ENCODE results near the gene CDH20.
"Not testable (repeated sequence)": the region's sequence is repeated elsewhere in the genome, so short reads cannot be mapped to it uniquely, and the experiment has no call there.

Gene CDH20

DNA sequence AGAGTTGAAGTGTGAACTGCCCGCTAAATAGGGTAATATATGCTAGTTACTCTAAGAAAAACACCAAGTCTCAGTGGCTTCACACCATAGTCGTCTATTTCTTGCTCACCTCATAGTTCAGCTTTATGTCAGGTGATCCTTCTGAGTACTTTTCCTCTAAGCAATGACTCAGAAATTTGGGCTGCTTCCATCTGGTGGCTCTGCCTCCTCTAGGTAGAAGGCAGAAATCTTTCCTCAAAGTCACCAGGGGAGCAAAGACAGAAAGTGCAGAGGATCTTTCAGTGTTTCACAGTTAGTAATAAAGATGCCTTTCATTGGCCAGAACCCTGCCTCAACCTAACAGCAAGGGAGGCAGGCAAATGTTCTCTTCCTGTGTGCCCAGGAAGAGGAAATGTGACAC lies 17.3 kb downstream of the CDH20 start:
- DNase-seq, result no peak

DNA sequence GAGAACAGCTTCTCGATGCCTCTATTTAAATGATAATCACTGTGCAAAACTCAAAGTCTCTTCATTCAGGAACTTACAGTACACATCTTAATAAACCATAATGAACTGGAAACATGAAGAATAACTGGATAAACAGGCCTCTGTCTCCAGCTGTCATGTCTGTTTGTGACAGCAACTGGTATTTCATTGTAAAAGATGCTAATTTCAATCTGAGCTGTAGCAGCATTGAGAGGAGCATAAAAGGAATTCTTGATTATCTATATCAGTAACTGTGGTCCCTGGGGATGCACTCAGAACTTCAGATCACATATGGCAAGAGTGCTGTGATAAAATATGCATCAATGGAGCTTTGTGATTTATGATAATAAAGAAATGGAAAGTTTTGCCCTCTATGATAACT lies 18.8 kb downstream of the CDH20 start:
- DNase-seq, result no peak

DNA sequence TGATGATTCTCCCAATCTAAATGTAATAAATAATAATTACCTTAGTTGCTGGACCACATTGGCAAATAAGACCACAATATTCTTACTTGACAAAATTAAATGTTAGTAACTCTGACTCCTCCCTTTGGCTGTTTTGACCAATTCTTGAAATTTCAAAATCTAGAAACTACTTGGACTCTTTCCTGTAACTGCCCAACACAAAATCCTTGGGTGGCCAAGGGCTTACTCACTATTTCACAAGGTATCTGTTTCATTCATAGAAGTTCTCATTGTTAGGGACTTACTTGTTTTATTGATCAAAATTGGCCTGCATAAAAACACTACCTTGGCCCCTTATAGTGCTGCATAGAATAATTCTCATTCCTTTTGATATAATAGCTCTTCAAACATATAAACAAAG lies 19.4 kb downstream of the CDH20 start:
- no peak for DNase-seq

DNA sequence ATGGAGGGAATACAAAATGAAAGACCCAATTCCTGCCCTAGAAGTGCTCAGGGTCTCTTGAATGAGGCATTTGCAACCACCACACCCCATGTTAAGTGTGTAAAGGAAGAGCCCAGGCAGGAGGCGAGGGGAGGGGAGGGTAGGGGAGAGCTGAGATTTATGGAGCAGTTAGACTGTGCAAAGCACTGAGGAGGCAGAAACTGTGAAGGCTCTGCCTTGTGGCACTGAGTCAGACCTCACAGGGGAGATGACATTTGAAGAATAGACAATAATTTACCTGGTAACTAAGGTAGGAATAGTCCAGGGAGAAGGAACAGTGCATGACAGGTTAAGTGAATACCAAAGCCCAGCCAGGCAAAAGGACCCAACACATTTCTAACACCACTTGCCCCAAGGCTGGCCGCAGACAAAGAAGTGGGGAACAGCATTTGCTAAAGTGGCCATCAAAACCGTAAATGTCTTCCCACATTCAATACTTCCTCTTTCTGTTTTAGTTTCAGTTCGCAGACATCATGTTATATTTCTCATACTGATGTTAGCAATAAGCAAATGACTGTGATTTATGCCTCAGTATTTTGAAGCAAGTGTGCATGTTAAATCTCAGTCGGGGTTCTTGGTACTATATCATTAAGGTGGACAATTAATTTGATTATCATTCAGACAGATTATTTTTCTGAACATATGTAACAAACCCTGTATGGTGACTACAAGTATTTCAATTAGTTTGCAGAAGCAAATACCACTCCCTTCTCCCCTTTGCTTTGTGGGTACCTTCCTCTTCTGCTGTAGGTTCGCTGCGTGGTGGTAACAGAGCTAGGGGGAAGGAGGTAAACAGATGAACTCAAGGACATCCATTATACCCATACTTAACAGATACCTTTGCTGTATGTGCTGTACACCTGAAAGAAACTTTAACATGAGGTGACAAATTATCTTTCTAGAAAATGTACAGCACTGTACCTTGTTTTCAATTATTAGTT lies 27.5 kb downstream of the CDH20 start:
- no peak for DNase-seq

DNA sequence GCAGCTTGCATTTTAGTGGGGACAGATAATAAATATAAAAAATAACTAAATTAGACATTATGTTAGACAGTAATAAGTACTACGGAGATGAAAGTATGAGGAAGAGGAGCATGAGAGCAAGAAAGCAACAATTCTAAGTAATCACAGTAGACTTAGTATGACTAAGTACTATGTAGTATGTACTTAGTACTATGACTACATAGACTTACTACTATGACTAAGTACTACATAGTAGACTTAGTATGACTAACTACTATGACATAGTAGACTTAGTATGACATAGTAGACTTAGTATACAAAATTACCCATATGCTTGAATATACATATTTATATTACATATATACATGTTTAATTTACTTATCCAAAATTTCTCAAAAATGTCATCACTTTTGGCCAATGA lies 29.3 kb downstream of the CDH20 start:
- no peak for DNase-seq

DNA sequence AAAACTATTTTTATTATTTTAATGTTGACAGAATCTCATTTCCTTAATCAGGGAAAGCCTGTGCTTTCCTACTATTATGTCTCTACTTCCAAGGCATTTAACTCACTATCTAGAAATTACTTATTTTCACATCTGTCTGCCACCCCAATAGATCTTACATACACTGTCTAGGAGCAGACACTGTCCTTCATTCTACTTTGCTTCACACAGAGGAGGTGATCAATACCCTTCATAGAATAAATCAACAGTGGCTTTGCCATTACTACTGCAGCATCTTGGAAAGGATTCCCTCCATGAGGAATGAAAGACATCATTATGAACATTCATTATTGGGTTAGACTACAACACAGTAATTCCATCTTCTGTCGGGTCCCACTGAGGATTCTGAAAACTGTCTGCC lies 31.7 kb downstream of the CDH20 start:
- DNase-seq, result no peak

DNA sequence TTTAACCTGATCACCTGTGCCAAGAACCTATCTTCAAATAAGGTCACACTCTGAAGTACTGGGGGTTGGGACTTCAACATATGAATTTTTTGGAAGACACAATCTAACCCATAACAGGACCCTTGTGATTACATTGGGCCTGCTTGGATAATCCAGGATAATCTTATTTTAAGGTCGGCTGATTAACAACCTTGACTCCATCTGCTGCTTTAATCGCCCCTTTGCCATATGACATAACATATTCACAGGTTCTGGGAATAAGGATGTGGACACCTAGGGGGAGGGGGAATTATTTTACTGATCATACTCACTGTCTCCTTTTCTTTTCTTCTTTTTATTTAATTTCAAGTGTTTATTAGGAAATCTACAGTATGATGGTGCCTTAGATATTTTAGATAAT lies 34.8 kb downstream of the CDH20 start:
- no peak for DNase-seq

DNA sequence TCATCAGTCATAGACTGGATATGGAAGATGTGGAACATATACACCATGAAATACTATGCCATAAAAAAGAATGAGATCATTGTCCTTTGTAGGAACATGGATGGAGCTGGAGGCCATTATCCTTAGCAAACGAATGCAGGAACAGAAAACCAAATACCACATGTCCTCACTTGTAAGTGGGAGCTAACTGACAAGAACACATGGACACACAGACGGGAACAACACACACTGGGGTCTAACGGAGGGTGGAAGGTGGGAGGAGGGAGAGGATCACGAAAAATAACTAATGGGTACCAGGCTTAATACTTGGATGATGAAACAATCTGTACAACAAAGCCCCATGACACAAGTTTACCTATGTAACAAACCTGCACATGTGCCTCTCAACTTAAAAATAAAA lies 36.4 kb downstream of the CDH20 start:
- not testable (repeated sequence) for DNase-seq

DNA sequence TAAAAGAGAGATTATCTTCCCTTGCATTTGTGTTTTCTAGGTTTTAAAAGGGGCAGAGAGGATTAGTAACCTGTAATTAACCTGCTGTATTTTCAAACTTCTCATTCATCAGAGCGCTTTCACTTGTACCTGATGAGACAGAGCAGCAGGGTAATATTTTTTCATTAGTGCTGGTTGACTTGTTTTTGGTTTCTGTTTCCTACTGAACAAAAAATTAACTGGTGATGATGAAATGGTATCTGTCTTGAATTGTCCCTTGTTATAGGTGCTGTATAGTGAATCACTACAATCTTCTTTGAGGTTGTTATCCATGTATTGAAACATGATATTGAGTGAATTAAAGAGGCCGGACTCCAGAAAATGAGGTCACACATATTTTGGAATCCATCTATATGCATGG lies 37.9 kb downstream of the CDH20 start:
- no peak for DNase-seq

DNA sequence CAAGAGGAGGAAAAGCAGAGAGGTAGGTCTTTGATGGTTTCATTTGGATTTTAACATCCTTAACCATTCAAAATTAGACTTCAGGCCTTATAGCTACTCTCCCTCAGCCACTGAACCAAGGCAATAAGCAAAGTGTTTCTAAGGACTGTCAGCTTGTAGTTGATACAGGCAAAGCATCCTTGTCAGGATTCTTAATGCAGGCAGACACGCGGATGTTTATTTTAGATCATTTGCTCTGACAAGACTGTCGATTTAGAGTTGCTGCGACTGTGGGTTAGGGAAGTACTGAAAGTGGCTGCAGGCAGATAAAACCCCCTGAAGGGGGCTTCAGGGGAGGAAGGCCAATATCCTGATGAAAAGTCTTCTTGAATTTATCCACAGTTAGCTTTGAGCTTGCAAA lies 46.6 kb downstream of the CDH20 start:
- DNase-seq, result no peak

DNA sequence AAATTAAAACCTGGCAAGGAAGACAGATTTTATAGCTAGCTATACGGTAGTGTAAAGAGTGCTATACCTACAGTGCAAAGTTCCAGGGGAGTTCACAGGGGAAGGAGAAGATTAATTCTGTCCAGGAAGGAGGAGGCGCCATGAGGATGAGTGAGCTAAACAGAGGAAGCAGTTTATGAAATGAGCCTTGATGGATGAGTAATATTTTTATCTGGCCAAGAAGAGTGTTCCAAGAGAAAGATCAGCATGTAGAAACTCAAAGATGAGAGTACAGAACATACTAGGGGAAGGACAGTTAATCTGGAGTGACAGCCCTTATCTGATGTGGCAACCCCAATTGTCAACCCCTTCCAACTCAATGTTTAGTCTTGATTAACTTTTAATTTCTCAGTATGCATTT lies 54.8 kb downstream of the CDH20 start:
- no peak for DNase-seq

DNA sequence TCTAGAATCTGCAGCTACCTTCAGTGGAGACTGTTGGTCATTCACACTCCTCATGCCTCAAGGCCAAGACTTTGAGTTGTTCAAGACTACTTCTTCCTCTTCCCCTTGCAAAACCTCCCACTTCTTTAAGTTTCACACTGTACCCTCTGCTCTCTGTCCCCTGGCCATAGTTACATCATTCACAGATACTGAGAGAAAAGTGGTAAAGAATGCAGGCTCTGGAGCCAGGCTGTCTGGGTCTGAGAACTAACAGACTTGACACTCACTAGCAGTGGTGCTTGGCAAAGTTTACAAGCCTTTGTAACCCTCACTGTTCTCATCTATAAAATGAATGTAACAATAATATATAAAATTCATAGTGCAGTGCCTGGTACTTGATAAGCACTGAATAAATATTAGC lies 61.8 kb downstream of the CDH20 start:
- no peak for DNase-seq

DNA sequence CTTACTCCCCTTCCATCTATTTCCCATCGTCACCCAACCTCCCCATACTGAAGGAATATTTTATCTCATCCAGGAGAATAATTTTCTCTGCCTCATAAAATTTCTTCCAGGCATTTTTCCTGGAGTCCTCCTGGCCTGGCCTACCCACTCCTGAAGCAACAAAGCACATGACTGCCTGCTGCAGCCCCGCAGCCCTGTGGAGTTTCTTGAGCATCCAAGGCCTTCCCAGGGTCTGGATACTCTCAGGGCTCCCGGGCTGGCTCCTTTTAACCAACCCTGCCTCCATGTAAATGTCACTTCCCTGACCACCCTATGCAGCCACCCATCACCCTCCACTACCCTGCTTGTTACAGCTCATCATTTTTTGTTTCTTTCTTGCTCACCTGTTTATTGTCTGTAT lies 64.0 kb downstream of the CDH20 start:
- no peak for DNase-seq

DNA sequence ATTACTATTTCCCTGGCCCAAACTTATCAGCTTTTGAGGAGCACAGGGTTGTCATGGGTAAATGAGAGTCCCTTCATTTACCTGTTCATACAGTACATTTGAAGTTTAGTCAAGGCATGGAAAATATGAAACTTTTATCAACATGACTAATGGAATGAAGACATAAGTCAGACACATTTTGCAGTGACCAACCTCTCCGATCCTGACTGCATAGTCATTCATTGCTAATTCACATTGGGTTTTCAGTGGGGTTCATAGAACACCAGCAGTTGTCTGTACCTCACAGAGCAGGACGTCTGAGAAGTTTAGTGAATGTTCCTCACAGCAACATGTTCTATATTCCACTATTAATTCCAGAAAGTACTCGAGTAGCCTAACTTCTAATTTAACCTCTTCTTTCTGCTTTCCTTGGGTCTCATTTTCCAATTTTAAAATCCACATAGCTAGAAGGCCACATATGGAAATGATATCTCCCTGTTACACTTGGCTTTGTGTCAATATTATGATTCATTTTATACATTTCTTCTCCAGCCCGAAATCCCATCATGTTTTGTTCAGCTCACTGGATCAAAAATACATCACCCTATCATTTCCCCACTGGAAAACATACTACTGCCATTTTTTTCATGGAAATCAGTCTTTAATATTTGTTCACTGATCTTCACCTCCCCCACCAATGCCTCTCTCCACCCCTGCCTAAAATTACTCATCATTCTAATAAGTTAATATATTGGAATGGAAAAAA lies 65.9 kb downstream of the CDH20 start:
- no peak for DNase-seq

DNA sequence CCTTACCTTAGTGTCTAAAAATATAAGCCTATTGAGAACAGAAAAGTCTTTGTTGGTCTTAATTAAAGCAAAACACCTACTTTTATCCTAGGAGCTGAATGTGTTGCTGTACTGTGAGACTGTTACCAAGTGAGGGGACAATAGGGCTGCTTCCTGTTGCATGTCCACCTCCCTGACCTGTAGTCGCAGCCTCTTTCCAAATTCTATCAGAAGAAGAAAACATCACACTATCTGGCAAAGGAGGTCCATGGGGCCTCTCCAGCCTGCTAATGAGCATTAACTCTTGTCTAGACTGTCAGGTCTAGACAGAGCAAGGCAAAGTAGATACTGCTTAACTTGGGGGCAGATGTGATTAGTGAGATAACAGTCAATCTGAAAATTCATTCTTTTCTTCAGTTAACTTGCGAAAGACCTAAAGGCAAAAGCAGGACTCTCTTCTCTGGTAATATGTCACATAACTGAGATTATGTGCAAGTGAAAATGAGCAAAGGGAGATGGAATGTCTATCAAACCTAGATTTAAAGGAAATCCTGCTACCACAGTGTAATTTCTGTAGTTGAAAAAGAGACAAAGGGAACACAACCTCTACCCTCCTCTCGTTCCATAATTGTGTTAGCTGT lies 66.9 kb downstream of the CDH20 start:
- DNase-seq, result no peak

DNA sequence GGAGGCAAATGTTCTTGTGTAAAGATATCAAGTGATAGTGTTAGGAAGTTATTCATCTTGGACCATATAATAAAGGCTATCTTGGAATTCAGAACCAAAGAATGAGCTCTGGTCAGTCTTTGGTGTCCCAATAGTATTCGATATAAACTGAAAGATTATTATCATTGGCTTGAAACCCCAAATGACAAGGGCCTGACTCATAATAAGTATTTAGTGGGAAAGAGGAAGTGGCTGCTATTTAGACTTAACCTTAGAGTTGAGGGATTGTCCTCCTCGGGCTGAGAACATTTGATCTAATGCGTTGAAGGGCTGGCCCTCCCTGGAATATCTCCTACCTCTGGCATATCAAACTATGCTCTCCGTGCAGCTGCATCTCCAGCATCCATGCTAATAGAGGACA lies 67.5 kb downstream of the CDH20 start:
- no peak for DNase-seq

DNA sequence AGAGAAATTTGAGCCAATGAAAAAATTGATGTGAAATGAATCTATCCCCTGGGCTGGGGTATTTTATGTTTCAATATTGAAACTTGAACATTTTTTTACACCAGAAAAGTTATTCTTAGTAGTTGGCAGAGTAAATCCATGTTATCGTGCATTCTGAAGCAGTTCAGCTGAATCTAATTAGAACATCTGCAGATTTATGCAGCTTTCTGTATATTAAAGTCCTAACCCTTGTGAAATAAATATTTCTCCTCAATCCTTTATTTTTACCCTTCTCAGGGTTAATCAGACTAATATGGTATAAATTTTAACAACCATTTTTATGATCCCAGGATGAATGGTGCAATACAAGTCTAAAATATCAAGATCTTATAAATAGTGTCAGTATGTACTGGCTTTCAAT lies 69.5 kb downstream of the CDH20 start:
- no peak for DNase-seq

DNA sequence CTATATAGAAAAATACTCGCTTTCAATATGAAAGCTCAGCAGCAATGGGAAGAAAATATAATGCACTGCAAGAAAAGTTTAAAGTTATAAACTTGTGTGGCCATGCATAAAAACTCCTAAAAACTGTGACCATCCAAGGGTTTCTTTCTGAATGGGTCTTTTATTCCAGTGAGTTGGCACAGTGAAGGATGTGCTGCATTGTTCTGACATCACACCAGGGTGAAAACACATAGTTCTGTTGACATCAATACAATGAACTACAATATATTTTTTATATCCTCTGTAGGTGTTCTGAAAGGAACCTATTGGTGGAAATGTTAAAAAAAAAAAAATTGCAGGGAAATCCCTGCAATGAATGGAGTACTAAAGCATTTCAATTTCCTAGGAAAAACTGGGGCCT lies 80.2 kb downstream of the CDH20 start:
- DNase-seq, result no peak

DNA sequence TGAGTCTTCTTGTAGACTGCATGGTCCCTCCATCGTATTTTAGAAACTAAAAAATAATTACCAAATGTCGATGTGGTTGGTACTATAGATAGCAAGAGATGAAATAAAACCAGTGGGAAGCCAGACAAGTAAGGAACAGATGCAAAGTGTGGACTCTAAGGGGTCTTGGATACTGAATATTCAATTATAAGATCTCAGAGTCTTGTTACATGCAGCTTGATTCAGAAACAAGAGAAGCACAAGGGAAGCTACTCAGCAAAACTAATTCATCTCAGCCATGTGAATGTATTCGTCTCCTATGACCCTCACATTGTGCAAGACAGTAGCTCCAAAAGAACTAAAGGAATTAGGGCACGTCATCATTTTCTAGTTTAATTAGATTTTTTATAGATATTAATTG lies 80.9 kb downstream of the CDH20 start:
- no peak for DNase-seq

DNA sequence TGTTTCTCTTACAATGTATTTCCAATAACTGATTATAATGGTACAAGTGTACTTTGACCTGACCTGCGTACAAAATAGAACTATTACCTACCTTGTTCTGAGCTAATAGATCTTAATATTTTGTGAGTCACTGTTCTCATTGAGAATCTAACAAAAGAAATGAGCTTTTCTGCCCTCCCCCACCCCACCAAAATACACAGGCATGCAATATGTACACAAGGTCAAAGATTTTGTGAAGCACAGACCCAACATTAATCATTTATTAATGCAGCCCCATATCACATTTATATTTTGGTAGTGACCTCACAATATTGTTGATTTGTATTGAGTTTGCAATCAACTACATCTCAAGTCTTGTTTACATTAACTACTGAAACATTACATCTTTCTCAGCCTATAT lies 86.5 kb downstream of the CDH20 start:
- DNase-seq, result no peak

DNA sequence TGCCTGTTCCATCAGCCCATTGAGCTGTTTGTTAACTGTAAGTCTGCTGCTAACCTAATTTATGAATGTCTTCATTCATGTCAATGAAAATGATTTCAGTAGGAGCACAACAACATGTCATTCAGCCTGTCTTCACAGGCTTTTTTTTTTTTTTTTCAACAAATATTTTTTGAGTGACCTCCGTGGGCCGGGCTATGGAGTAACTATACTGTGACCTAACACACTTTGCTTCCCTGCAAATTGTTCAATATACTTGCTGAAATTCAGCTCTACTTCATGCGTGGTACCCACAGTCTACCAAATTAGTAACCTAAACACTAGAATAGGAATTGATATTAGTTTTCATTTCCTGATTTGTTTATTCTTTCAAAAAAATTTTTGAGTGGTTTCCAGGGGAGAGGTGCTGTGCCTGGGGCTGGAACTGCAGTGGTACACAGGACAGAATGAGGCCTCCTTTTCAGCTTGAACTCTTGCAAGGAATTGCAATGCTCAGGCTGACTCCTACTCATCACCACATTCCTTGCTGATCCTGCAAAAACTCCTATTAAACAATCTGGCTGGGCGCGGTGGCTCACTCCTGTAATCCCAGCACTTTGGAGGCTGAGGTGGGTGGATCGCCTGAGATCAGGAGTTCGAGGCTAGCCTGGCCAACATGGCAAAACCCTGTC lies 87.1 kb downstream of the CDH20 start:
- no peak for DNase-seq

DNA sequence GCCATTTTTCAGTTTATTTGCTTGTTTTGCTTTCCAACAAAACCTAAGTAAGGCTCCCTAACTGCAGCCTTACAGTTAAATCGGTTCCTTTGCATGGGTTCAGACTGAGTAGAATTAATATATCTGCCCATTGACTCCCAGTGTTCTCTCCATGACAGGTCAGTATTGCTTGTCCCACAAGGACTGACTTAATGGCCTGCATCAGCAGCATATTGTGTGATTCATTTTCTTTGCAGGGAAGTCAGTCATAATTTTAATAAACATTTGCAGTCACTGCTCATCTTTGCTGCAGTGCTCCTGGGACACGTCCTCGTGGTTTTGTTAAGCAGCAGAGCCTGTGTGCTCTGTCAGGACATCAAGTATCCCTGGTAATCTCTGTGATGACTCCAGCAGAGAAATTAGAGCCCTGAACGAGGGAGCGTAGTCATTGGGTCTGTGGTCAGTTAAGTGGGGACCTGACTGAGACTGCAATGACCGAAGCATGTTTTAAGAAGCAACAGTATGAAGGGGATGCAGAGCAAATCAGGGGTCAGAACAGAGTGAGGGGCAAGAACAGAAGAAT lies 93.3 kb downstream of the CDH20 start:
- no peak for DNase-seq

DNA sequence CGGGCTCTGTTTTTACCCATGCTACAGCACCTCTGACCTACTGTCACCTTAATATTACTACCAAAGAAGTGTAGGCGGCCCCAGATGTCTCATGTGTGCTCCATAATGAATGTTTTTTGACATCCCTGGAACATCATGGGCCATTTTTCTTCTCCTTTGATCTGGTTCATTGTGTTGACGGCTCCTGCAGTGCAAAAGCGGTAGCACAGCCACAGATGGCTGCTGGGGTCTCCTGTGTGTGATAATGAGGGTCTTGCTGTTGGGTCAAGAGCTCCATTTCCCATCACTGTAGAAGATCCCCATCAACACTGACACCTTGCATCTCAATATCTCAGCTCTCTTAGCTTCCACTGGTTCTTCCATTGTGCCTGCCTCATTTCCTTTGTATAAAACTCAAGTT lies 95.0 kb downstream of the CDH20 start:
- no peak for DNase-seq

Measured in NCI-H1092 (cell line).